Measurements from ENCODE around the gene KCNC1.

KCNC1 gene

GRCh38 chr11:17831883-17832282 is 97.3 kb downstream of the KCNC1 start:
- DNase-seq = no peak
